Activated naive CD8-positive, alpha-beta T cell treated with anti-CD3 and anti-CD28 coated beads, Interleukin-2, amount 50 U/mL, for 16 hours (primary cell): Measurements from ENCODE around the gene CLN5.

Experiments used
- DNase-seq: peaks from one replicate; pipeline ENCODE4 v3.0.0-alpha.2; 2020; ENCODE audit warnings: low read depth, low spot score

Gene CLN5

DNA sequence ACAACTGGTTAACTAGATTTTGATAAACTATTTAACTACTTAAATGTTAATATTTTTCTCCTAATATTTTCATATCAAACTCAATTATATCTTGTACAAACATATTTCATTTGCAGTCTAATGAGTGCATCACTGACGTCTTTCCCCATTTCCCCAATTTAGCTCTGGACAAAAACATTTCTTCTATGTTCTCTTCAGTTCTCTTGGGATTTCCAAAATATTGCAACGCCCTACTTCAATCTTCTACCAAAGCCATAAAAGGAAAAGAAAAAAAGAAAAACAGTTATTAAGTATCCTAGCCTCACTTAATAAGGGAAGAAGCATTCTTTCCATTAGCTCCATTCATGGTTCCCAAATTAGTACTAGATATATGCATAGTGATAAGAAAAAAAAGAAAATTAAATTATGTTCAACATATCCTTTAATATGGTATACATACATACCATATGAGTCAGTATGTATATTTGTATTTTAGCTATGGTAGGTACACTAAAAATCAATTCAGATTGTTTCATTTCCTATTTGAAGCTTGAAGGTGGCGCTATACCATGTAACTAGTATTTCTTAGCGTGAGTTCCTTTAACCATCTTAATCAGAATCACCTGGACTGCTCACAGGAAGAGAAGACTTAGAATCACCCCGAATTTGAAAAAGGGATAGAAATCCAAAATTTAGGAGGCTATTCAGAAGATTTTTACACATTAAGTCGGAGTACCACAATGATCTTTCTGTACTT lies 25.2 kb downstream of the CLN5 start:
- DNase-seq, result no peak

DNA sequence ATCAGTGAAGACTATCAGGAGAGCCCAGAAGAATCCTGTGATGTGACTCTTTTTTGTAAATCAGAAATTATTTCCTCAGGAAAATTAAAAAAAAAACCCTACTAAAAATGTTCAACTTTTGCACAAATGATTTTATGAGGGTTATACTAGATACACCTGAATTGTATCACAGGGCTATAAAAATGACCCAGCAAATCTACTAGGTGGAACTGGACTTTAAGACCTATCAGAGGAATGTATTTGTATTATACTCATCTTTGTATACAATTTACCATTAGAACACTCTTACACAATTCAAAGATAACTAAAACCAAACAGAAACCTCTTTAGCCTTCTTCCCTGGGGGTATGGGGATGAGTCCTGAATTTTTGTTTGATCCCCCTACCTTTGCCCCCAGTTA lies 27.9 kb downstream of the CLN5 start:
- DNase-seq, result no peak

- DNase-seq, result no peak
Observed at GRCh38 chr13:77022341-77022740, 30.5 kb downstream of the CLN5 start.

GRCh38 chr13:77026255-77026860 lies 34.5 kb downstream of the CLN5 start:
- DNase-seq, result peak; percentile 6

GRCh38 chr13:77026861-77027621 lies 35.2 kb downstream of the CLN5 start, which contains the start of gene FBXL3:
FBXL3 (minus strand) TSS chr13:77027159; CDS start chr13:77021860, 5,299 bp downstream.
- peak; percentile 49 for DNase-seq

DNA sequence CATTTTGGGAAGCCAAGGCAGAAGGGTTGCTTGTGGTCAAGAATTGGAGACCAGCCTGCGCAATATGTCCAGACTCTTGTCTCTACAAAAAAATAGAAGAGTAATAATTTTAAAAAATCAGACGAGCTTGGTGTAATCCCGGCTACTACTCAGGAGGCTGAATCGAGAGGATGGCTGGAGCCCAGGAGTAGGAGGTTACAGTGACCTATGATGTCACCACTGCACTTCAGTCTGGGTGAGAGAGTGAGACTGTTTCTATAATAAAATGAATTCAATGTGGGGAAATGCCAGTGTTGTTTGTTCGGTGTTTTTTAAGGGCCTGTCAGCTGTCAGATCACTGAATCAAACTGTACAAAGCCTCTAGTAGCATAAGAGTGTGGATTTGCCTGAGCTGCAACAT lies 36.3 kb downstream of the CLN5 start:
- DNase-seq, result no peak

DNA sequence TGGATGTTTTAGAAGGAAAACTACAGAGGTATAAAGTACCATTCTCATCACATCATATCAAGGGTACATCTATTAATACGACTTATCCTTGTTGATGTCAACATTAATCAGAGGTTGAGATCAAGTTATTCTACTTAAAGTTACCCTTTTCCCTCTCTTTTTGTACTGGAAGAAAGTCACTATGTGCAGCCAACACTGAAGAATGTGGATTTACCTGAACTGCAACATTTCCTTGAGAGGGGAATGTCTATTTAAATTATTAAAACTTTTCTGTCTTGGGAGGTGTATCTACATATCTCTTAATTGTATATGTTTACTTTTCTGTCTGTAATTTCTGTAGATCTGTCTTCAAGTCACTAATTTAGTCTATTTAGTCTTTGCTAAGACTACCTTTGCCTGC lies 37.6 kb downstream of the CLN5 start:
- DNase-seq, result no peak

DNA sequence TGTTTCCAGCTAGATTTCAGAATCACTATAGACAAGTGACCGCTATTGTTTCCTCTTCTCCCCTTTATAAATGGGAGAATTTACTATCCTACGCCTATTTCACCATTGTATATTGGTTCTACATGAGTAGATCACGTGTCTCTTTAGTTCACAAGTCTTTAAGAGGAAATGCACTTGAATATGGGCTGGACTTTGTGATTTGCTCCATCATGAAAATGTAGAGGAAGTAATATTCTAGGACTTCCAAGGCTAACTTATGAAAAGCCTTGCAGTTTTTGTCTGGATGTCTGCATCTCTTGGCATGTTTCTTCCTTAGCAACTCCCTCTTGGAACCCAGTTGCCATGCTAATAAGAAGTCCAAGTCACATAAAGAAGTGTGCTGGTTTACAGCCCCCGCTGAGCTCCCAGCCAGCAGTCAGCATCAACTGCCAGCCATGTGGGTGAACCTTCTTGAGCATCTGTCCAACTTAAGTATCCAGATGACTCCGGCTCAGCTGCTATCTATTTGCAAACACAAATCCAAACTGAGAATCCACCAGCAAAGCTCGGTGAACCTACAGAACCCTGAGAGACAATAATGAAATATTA lies 39.9 kb downstream of the CLN5 start:
- DNase-seq, result no peak

DNA sequence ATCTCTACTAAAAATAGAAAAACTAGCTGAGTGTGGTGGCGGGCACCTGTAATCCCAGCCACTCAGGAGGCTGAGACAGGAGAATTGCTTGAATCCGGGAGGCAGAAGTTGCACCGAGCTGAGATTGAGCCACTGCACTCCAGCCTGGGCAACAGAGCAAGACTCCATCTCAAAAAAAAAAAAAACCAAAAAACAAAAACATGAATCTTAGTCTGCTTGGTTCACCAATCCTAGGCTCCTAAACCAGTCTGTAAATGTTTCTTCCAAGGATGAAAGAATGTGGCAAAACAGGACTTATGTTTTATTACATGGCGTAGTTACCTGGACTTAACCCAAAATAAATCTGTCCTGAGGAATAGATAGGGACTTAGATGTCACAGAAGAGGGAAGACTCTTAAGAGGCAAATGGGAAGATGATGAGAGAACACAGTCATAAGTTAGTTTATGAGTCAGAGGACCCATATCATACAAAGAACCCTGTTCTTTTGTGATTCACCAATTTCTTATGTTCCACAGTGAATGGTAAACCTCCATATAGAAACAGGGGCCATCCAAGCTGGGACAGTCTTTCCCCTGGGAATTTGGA lies 41.9 kb downstream of the CLN5 start:
- DNase-seq, result no peak

DNA sequence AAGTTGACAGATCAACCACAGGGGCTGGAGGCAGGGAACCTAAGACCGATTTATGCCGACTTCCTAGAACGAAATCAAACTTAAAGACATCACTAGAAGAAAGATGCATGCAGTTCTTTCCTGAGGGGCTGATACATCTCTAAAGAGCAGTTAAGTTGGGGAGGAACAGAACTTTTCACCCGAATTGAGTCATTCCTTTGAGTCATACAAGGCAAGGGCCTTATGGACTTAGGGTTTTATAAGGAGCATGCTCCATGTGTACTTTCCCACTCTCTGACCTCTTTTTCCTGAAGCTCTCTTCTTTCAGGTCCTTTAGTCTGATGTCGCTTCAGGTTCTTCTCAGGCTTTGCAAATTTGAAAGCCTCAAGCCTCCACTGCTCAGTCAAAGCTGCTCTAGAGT lies 43.0 kb downstream of the CLN5 start:
- DNase-seq, result no peak

DNA sequence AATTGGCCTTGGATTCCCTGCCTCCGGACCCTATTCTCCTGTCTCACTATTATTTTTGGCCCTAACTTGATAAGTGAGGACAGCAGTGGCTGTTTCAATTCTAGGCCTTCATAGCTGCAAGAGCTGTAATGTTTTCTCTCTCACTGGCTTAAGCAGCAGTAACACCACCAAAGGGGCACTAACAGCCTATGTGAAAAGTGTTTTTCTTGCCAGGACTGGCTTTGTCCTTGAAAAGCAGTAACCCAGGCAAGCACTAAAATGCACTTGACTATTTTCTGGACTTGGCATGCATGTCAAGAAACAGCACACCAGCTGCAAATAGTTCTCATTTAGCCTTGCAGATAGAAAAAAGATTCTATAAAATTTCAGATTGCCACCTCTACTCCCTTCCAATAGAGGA lies 44.4 kb downstream of the CLN5 start:
- no peak for DNase-seq

DNA sequence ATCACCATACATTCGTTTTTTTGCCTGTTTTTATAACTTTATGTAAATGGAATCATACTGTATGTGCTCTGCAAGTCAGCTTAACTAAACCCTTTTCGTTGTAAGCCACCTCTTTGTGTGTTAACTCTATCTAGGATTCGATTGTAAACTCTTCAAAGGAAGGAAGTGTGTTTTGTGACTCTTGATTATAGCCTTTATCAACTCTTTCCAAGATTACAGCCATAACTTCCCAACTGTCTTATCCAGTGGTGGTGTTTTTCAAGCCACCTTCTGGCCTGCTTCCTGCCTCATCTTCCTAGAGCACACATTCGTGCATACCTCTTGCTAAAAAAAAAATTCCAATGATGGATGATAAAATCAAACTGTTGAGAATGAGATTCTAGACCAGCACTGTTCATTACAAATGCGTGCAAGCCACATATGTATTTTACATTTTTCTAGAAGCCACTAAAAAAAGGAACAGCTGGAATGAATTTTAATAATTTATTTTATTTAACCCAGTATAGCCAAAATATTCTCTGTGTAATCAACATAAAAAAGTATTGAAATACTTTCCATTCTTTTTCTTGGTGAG lies 47.1 kb downstream of the CLN5 start:
- no peak for DNase-seq

GRCh38 chr13:77040076-77040475 lies 48.2 kb downstream of the CLN5 start:
- no peak for DNase-seq

DNA sequence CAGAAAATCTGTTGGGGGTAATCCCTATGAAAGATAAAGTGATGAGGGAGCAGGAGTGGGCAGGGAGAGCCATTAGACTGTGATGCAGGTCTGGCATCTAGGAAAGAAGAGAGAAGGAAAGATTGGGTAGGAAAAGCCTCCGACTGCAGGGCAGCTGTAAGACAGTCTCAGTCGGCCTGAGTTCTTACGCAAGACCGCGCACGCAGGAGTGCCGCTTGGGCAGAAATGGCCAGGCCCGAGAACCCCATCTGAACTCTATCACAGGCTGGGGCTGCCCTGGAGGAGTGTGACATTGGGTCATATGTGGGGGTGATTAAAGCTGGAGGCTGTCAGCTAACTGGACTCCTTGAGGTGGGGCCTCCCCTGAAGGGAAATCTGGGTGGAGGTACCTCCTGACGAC lies 49.0 kb downstream of the CLN5 start:
- no peak for DNase-seq

DNA sequence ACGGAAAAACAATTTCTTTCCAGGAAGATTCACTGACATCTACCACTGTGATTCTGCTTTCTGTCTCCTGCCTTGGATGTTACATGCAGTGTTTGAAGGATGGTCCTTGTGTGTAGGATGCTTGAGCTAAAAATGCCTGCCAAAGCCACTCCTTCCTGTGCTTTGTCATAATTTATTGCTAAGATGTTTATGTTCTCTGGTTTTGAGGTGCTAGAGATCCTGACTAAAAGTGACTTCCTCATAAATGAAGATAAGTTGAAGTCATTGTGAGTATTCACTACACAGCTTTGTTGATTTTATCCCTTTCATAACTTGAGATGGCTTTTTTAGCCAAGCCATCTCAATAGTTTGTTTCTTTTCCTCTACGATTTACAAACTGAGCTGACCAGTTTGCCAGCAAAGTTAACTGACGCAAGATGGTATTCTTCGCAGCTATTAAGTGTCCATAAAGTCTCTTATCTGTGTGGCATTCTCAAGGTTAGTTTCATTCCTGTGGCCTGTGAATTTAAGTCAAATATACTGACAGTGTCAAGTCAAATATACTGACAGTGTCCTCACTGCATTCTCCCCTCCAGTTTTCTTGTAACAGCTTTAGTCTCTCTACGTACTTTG lies 50.8 kb downstream of the CLN5 start:
- no peak for DNase-seq

- no peak for DNase-seq
Observed at GRCh38 chr13:77047649-77048343, 55.9 kb downstream of the CLN5 start.

DNA sequence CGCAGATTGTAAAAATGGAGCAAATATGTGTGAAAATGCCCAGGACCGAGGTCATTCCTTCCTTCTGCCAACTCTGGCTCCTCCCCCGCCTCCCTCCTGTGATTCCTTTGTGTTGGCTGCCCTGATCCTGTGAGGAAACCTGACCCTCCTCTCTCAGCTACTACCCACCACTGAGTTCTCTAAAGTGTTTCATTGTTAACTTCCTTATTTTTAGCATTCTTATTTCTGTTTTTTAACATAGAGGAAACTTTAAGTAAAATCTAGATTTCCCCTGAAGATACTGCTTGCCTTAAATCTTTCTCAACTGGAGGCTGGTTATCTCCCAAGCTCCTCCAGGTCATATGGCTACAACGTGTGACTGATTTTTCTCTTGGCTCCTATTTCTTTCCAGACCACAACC lies 56.8 kb downstream of the CLN5 start:
- no peak for DNase-seq

DNA sequence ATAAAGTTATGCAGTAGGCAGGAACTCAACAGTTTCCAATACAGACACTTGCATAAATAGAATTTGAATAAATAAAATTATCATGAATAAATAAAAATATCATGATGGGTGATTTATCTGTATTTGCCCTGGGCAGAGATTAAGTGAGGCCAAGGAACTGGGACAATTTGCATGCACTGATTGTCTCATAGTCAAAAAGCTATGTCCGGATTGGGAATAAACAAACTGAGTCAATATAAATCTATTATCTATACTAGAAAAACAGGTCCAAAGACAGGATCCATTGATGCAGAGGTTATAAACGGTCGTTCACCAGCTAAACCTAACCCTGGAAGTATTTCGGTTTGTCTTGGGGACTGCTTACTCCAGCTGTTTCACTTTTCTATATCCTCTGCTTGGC lies 61.3 kb downstream of the CLN5 start:
- DNase-seq, result no peak
